Nephron progenitor cell (in vitro differentiated cells): Measurements from ENCODE around the gene GCHFR.

Source experiments
- DNase-seq: peaks from one replicate; pipeline ENCODE4 v3.0.0; 2021
- H3K27ac Mint-ChIP-seq: 2 replicates; pipeline ENCODE4 v1.8.0; 2021; ENCODE audit warnings: mild to moderate bottlenecking, moderate library complexity, mixed read lengths
- H3K27me3 Mint-ChIP-seq: 2 replicates; pipeline ENCODE4 v1.8.0; 2021; ENCODE audit warnings: mild to moderate bottlenecking, low read depth, mixed read lengths; ENCODE audit not compliant: poor library complexity
- H3K36me3 Mint-ChIP-seq: 2 replicates; pipeline ENCODE4 v1.8.0; 2021; ENCODE audit warnings: low read depth, mixed read lengths
- H3K4me1 Mint-ChIP-seq: 2 replicates; pipeline ENCODE4 v1.8.0; 2021; ENCODE audit warnings: mixed read lengths
- H3K4me3 Mint-ChIP-seq: 2 replicates; pipeline ENCODE4 v1.8.0; 2021; ENCODE audit warnings: mild to moderate bottlenecking, moderate library complexity, mixed read lengths
- H3K9me3 Mint-ChIP-seq: 2 replicates; pipeline ENCODE4 v1.8.0; 2021; ENCODE audit warnings: mild to moderate bottlenecking, moderate library complexity, mixed read lengths
- TF ChIP-seq, protein P1 (sequence below): fragments of 200-600 bp; sonication (generic); IDR thresholded peaks from 2 replicates; pipeline ENCODE4 v1.5.0; 2021; ENCODE audit warnings: antibody characterized with exemption

Gene GCHFR

DNA sequence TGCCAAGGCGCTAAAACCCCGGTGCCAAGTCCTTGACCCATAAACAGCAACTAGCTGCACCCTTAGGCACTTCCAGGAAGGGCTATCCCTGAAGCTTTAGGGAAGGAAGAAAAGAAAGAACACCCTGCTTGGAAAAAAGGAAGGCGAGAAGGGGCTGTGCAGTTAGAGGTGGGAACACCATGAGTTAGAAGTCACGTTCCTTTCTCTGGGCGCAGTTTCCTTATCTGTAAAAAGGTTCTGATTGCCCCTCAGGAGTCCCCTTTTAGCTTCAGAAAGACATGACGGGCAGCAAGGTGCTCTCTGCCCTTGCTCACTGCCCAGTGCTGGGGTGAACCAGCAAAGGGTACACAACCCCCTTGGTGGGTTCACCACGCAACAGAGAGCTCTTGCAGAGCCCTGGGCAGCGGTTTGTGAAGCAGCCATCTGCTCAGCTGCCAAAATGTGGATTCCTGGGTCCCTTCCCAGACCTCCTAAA is 798 bp downstream of the GCHFR start:
- H3K4me1 Mint-ChIP-seq, result peaks cover 59% of the 10 kb centered on the region
- peaks cover 7% of the 10 kb centered on the region for H3K27me3 Mint-ChIP-seq
- H3K9me3 Mint-ChIP-seq, result no peaks in the 10 kb centered on the region
- TF ChIP-seq, protein P1, sequence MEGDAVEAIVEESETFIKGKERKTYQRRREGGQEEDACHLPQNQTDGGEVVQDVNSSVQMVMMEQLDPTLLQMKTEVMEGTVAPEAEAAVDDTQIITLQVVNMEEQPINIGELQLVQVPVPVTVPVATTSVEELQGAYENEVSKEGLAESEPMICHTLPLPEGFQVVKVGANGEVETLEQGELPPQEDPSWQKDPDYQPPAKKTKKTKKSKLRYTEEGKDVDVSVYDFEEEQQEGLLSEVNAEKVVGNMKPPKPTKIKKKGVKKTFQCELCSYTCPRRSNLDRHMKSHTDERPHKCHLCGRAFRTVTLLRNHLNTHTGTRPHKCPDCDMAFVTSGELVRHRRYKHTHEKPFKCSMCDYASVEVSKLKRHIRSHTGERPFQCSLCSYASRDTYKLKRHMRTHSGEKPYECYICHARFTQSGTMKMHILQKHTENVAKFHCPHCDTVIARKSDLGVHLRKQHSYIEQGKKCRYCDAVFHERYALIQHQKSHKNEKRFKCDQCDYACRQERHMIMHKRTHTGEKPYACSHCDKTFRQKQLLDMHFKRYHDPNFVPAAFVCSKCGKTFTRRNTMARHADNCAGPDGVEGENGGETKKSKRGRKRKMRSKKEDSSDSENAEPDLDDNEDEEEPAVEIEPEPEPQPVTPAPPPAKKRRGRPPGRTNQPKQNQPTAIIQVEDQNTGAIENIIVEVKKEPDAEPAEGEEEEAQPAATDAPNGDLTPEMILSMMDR, result no peak
- no peaks in the 10 kb centered on the region for H3K36me3 Mint-ChIP-seq
- peak overlapping the region; percentile 85 for H3K4me3 Mint-ChIP-seq
- DNase-seq, result no peak
- no peak overlapping the region for H3K27ac Mint-ChIP-seq

DNA sequence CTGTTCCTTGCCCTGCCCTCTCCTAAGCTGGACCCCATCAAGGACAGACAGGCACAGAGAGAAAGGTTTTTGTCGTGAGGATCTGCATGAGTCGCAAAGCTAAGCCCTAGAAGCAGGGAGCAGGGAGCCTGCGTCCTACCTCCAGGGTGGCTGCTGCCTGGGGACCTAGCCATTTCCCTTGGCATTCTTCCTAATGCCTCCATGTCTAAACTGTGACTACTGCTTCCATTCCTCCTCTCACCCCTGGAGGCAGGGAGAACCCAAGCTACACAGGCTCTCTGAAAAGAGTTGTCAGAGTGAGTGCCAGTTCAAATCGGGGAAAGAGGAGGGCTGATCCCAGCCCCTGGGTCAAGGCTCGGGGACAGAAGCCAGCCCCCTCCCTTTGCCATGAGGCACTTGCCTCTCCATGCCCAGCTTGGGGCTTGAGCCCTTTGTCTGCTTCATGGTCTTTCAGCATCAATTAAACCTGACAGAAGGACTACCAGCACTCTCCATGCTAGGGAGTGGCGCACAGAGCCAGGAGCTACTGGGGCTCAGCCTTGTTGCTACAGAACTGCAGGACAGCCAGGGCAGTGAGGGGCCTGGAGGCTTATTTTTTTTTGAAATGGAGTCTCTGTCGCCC is 2.4 kb downstream of the GCHFR start:
- Mint-ChIP-seq H3K36me3 (no peaks in the 10 kb centered on the region), H3K27me3 (peaks cover 7% of the 10 kb centered on the region), H3K4me3 (no peak overlapping the region), H3K9me3 (no peaks in the 10 kb centered on the region), H3K4me1 (peaks cover 54% of the 10 kb centered on the region), H3K27ac (peak overlapping the region; percentile 45)
- DNase-seq, result no peak
- TF ChIP-seq, protein P1, result no peak

DNA sequence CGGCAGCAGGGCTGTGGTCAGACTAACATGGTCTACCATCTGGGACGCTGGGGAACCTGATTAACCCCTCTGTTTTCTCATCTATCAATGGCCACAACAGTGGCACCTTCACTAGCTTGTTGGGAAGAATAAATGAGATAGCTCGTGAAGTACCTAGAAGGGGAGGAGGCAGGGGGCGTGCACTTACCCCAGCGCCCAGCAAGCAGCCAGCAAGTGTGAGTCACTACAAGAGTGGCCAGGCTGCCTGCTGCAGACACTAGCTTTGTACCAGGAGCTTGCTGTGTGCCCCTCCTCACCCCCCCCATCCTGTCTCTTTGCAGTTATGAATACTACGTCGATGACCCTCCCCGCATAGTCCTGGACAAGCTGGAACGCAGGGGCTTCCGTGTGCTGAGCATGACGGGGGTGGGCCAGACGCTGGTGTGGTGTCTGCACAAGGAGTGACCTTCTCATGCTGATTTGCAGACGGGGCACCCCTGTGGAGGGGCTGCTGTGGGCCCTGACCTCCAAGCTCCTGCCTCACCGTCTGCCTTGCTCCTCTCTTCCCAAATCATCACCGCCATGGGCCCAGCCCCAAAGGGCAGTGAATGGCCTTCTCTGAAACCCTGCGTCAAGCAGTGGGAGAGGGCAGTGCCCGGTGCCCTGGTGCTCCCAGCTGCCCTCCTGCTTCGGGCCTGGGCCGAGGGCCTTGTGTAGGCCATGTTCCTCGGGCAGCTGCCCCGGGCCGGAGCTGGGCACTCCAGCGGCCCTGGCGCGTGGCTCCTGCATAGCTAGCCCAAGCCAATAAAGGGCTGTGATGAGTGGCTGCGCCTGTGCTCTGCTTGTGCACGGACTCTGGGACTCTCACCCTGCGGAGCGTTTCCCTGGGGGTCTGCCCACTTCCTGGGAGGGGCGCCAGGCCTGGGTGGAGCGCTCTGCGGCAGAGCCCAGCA is 3.3 kb downstream of the GCHFR start:
- Mint-ChIP-seq H3K27me3 (peaks cover 5% of the 10 kb centered on the region), H3K9me3 (no peaks in the 10 kb centered on the region), H3K27ac (no peak overlapping the region), H3K36me3 (no peaks in the 10 kb centered on the region), H3K4me1 (peaks cover 54% of the 10 kb centered on the region), H3K4me3 (no peak overlapping the region)
- DNase-seq, result no peak
- TF ChIP-seq, protein P1, result no peak

DNA sequence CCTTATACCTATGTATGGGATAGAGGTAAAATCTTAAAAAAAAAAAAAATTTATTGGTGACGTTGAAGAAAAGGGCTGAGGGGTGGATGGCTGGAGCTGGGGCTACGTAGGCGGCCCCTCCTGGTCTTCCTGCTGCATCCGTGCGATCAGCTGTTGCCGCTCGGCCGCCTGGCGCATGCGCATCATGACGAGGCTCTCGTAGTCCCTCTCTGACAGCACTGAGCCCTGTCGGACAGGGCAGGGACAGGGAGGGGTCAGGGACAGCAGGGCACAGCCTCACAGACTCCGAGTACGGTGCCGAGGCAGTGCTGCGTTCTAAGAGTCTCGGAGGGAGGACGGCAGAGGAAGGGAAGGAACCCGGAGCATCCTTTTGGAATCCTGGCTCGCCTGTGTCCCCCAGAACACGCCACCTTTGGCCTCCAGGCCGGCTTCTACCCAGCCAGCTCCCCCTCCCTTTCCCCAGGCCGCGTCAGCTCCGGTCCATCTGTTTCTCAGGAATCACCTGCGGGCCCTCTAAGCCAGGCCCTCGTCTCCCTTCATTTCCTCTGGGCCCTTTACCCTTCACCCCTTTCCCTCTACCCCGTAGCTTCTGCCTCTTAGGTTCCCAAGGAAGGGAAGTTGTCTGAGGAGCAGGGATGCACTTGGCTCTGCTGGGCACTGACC is 4.1 kb downstream of the GCHFR start:
- Mint-ChIP-seq H3K4me3 (no peak overlapping the region), H3K27ac (no peak overlapping the region), H3K4me1 (peaks cover 47% of the 10 kb centered on the region), H3K9me3 (no peaks in the 10 kb centered on the region), H3K36me3 (no peaks in the 10 kb centered on the region), H3K27me3 (no peaks in the 10 kb centered on the region)
- no peak for DNase-seq
- TF ChIP-seq, protein P1, result no peak

DNA sequence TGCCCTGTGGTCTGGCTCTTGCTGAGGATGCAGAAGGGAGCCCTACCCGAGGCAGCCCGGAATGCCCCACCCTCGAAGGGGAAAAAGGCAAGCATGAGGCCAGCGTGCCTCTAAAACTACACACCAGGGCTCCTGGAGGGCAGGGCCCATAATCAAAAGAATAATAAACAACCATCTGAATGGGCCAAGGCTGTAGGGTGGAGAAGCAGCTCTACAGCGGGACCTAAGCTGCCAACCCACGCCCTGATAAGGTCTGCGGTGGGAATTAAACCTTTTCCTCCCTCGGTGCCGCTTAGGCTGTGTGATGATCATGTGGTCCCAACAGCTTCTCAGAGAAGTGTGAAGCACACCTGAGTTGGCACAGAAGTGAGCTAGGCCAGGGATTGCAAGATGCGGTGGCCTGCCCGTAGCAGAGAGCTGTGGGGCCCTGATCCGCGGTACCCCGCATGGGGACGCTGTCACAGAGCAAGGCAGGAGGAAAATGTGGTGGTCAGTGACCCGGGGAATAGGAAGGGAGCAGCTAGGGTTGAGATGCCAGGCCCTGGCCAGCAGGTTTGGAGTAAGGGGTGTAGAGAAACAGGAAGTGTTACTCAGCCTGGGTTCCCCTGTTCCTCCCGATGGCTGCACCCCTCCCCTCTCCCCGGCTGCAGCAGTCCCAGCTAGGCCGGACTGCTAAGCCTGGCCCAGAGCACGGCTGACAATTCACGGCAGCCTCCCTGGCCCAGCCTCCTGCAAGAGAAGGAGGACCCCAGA is 4.8 kb downstream of the GCHFR start:
- H3K27ac Mint-ChIP-seq, result no peak overlapping the region
- H3K4me3 Mint-ChIP-seq, result no peak overlapping the region
- no peaks in the 10 kb centered on the region for H3K27me3 Mint-ChIP-seq
- TF ChIP-seq, protein P1, result no peak
- no peaks in the 10 kb centered on the region for H3K36me3 Mint-ChIP-seq
- DNase-seq, result no peak
- no peaks in the 10 kb centered on the region for H3K9me3 Mint-ChIP-seq
- peaks cover 40% of the 10 kb centered on the region for H3K4me1 Mint-ChIP-seq
